Spleen (tissue), 11 donors: ENCODE results near the gene TMEM108. TPM values are rescaled to one million over a fixed set of nuclear protein-coding genes. Genes with fewer than 3 reads are reported as not detected.

Experiments used
- DNase-seq: peaks from one replicate; pipeline ENCODE4 v3.0.0-alpha.2; 2020
- H3K27ac ChIP-seq, 8 donors: fragments of 200-600 bp; sonication (generic) in 7 of 8; 1 replicate in 4 of 8; 2 replicates in 4 of 8; pipeline versions ENCODE4 v1.5.0 to v1.8.0; 2016 to 2021; ENCODE audit warnings: inconsistent platforms in 4 of 8, mild to moderate bottlenecking in 4 of 8, moderate library complexity in 1 of 8
- H3K27me3 ChIP-seq, 7 donors: fragments of 200-600 bp; sonication (generic) in 6 of 7; replicated peaks in 1 of 7; 1 replicate in 4 of 7; 2 replicates in 3 of 7; pipeline versions ENCODE4 v1.5.0 to v1.8.0; 2016 to 2021; ENCODE audit warnings: inconsistent platforms in 3 of 7, mild to moderate bottlenecking in 1 of 7
- H3K36me3 ChIP-seq, 6 donors: fragments of 200-600 bp; sonication (generic) in 5 of 6; 1 replicate in 4 of 6; 2 replicates in 2 of 6; pipeline versions ENCODE4 v1.5.0 to v1.8.0; 2016 to 2021; ENCODE audit warnings: inconsistent platforms in 2 of 6
- H3K4me1 ChIP-seq, 6 donors: fragments of 200-600 bp; sonication (generic) in 5 of 6; 1 replicate in 3 of 6; 2 replicates in 3 of 6; pipeline versions ENCODE4 v1.5.0 to v1.8.0; 2016 to 2021; ENCODE audit warnings: inconsistent platforms in 3 of 6
- H3K4me3 ChIP-seq, 8 donors: fragments of 200-600 bp; sonication (generic) in 7 of 8; 1 replicate in 4 of 8; 2 replicates in 4 of 8; pipeline versions ENCODE4 v1.5.0 to v1.8.0; 2016 to 2021; ENCODE audit warnings: inconsistent platforms in 4 of 8, mild to moderate bottlenecking in 4 of 8, moderate library complexity in 2 of 8
- H3K9me3 ChIP-seq, 8 donors: fragments of 200-600 bp; sonication (generic) in 7 of 8; 1 replicate in 4 of 8; 2 replicates in 4 of 8; pipeline versions ENCODE4 v1.5.0 to v1.8.0; 2016 to 2021; ENCODE audit warnings: inconsistent platforms in 4 of 8
- CTCF ChIP-seq, 11 experiments: fragments of 200-600 bp in 7 of 11; fragments of 450-650 bp in 4 of 11; sonication (generic) in 4 of 11; IDR thresholded peaks in 8 of 11; conservative IDR thresholded peaks in 3 of 11; 1 replicate in 7 of 11; 2 replicates in 4 of 11; pipeline versions ENCODE4 v1.4.0 to v1.8.0; 2016 to 2021; ENCODE audit warnings: antibody characterized with exemption in 11 of 11, inconsistent platforms in 4 of 11, mild to moderate bottlenecking in 1 of 11
- POLR2A ChIP-seq, 3 donors: fragments of 450-650 bp; IDR thresholded peaks; one replicate each; pipeline ENCODE4 v1.5.1; 2017; ENCODE audit warnings: antibody characterized with exemption in 3 of 3, mild to moderate bottlenecking in 1 of 3
- POLR2AphosphoS5 ChIP-seq, 3 donors: sonication (generic); formaldehyde crosslinking; IDR thresholded peaks; one replicate each; pipeline ENCODE4 v1.5.1; 2017; ENCODE audit warnings: antibody characterized with exemption in 3 of 3
- WGBS, 5 donors: extraction: QIAGEN DNeasy Blood & Tissue Kit in 3 of 5; methylation state at CpG; one replicate each; pipeline versions ENCODE4 v1.1.5 to v1.1.7; 2013 to 2018; 5-methylcytosine and 5-hydroxymethylcytosine counted together
- intact Hi-C: fragments of 100-400 bp; cut with DNase I; formaldehyde crosslinking; loops from one replicate; pipeline ENCODE4 v1.15.0; 2023; ENCODE audit warnings: low total_unique reads
- polyA plus RNA-seq, 3 donors: library from polyadenylated mRNA; stranded (reverse); fragments of 200-250 nt; gene quantifications; one replicate each; pipeline ENCODE4 v1.2.1, GENCODE V29; 2013
- total RNA-seq, 7 donors: library from RNA; depleted of rRNA in 3 of 7; stranded (reverse); fragments of >200 nt in 3 of 7; fragmentation: NEBNext Ultra II Directional in 4 of 7; extraction: Animal tissue kit (Norgen Biotek cat#: 25700) in 4 of 7; gene quantifications; one replicate each; pipeline versions ENCODE4 v1.1.0 to v1.2.1, GENCODE V29; 2016 to 2021
- donor health status: healthy with polysubstance abuse.
- donor health status: DM: no; HTN: no; CAD: no; lungs with moderate emphysema.
- donor health status: DM: no; HTN: no; CAD: no.
- donor health status: Bipolar disorder and iron deficiency.
- donor health status: healthy.
- donor health status: DM: no; HTN: no; CAD: no.
- donor health status: DM: yes; HTN: yes; CAD: no.

Gene TMEM108
- total and polyA plus RNA-seq, 10 donors: 0.20 to 4.0 (median 1.1) TPM

GRCh38 chr3:133021206-133021605 lies 17.0 kb upstream of the TMEM108 start:
- Histone ChIP-seq H3K4me3 (no peak overlapping the region), H3K27me3 (peaks cover 0 to 6% (median 0%) of the 10 kb centered on the region in 7 donors), H3K9me3 (no peaks in the 10 kb centered on the region), H3K27ac (no peak overlapping the region), H3K36me3 (no peaks in the 10 kb centered on the region), H3K4me1 (no peaks in the 10 kb centered on the region)
- DNase-seq: no peak
- no peak for TF ChIP-seq POLR2A (IDR thresholded peaks at IDR 0.05)
- no peak for TF ChIP-seq POLR2AphosphoS5 (IDR thresholded peaks at IDR 0.05)
- no peak for TF ChIP-seq CTCF (IDR thresholded peaks at IDR 0.05 in 8 of 11, conservative IDR thresholded peaks at IDR 0.05 in 3 of 11)
- intact Hi-C loops: no loop called here
- 67 to 98% (median 92%) methylated on average over 2 of the region's 2 CpGs for WGBS, 5 donors

DNA sequence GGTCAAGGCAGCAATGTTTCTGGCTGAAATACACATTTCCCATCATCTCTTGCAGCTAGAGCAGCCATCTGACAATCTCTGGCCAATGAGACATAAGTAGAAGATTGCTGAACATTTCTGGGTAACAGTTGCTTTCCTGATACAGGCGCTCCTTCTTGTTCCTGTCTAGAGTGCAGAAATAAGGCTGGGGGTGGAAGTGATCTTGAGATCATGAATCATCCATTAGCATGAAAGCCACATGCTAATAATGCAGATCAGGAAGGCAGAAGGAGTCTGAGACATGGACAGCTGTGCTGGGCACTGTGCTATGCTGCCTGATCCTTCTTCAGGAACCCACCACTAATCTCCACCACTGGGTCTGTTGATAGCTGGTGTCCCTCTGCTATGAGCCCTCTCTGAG lies 14.8 kb upstream of the TMEM108 start:
- Histone ChIP-seq H3K9me3 (no peaks in the 10 kb centered on the region), H3K4me1 (no peaks in the 10 kb centered on the region), H3K27me3 (peaks cover 0 to 17% (median 0%) of the 10 kb centered on the region in 7 donors), H3K36me3 (no peaks in the 10 kb centered on the region), H3K27ac (no peak overlapping the region), H3K4me3 (no peak overlapping the region)
- intact Hi-C loops: no loop called here
- no peak for DNase-seq
- WGBS, 5 donors: 73 to 88% (median 85%) methylated on average over 1 of the region's 1 CpG
- TF ChIP-seq POLR2AphosphoS5 (IDR thresholded peaks at IDR 0.05) (no peak), CTCF (IDR thresholded peaks at IDR 0.05 in 8 of 11, conservative IDR thresholded peaks at IDR 0.05 in 3 of 11) (no peak), POLR2A (IDR thresholded peaks at IDR 0.05) (no peak)

DNA sequence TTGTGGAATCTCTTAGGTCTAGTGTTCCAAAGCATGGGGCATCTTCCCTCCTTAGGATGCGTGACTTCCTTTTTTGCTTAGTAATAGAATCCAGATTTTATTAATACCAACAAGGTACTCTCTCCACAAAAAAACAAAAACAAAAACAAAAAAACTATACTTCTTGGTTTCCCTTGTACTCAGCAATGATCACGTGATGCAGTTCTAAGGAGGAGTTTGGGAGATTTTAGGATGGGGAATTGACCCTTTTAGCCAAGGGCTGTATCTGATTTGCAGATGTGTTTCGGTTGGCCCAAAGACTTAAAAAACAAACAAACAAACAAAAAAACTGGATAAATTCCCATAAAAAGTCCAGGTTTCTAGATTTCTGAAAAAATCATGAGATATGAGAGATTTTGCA lies 12.6 kb upstream of the TMEM108 start:
- no peaks in the 10 kb centered on the region for H3K9me3 ChIP-seq
- H3K4me3 ChIP-seq: no peak overlapping the region
- no peak for DNase-seq
- H3K4me1 ChIP-seq: no peaks in the 10 kb centered on the region
- H3K27me3 ChIP-seq: peaks cover 0 to 27% (median 0%) of the 10 kb centered on the region in 7 donors
- TF ChIP-seq CTCF (IDR thresholded peaks at IDR 0.05 in 8 of 11, conservative IDR thresholded peaks at IDR 0.05 in 3 of 11): no peak
- H3K27ac ChIP-seq: no peak overlapping the region
- H3K36me3 ChIP-seq: no peaks in the 10 kb centered on the region
- WGBS, 5 donors: 59 to 88% (median 76%) methylated on average over 3 of the region's 3 CpGs
- intact Hi-C loops: no loop called here

- Histone ChIP-seq H3K27ac (no peak overlapping the region), H3K4me1 (peaks cover 0 to under 1% (median 0%) of the 10 kb centered on the region in 6 donors), H3K27me3 (peaks cover 0 to 41% (median 10%) of the 10 kb centered on the region in 7 donors), H3K36me3 (no peaks in the 10 kb centered on the region), H3K4me3 (no peak overlapping the region), H3K9me3 (no peaks in the 10 kb centered on the region)
- 74 to 98% (median 93%) methylated on average over 3 of the region's 3 CpGs for WGBS, 5 donors
- no peak for DNase-seq
- intact Hi-C loops: loop anchor here (10.0 kb wide), 1 partner anchor 298 kb away; no protein-coding TSS in a partner anchor
- TF ChIP-seq CTCF (IDR thresholded peaks at IDR 0.05 in 8 of 11, conservative IDR thresholded peaks at IDR 0.05 in 3 of 11) (no peak), POLR2AphosphoS5 (IDR thresholded peaks at IDR 0.05) (no peak), POLR2A (IDR thresholded peaks at IDR 0.05) (no peak)
These were observed 5.9 kb upstream of the TMEM108 start for GRCh38 chr3:133032301-133032700.
